Measurements from ENCODE around the gene ANG. TPM values are rescaled to one million over a fixed set of nuclear protein-coding genes. Genes with fewer than 3 reads are reported as not detected.

The ANG gene
- total and polyA plus RNA-seq, 2 donors (not counting 1 experiment from before 2014, with no cell fraction given), result 1.7 to 2.0 TPM

DNA sequence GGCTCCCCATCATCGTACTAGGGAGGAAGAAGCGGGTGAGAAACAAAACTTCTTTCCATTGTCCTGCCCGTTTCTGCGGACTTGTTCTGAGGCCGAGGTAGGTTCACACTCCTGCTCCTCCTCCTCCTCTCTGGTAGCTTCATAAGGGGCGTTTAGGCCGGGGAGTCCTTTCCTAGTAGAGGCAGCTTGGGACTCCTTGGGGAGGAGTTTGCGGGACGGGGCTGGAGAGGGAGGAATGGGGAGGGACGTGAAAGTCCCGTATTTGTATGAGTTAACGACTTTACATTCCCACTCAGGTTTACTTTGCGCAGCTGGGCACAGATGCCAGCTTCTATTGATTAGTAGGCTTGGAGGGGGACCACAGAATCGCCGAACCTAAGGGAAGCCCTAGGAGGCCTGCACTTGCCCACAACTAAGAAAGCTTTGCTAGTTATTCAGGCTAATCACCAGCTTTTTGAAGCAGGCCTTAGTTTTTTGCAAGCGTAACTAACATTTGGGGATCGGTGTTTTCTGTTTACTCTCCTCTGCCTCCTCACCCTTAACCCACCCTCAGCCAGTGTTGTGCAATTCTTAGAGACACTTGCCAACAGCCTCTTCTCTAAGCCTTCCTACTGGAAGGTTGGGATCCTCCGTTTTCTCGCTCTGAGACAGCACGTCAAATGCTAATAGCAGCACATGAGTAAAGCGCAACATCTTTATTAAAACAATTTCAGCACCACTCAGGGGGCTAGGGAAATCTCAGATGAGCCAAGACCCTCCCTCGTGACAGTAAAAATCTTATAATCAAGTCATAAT, 3.7 kb upstream of the ANG start:
- 34% methylated on average over 9 of the region's 22 CpGs for WGBS (ENCODE audit: insufficient coverage)
- Histone ChIP-seq H3K4me1 (ENCODE audit: control insufficient read depth in 2 of 2, insufficient read depth in 2 of 2, low read length in 2 of 2) (peaks cover 27 to 43% of the 10 kb centered on the region in 2 donors), H2AFZ (ENCODE audit: insufficient read depth, low read depth, low read length, poor library complexity, severe bottlenecking) (peak overlapping the region; percentile 81), H4K20me1 (ENCODE audit: control insufficient read depth, insufficient read depth, low read length, poor library complexity, severe bottlenecking) (no peaks in the 10 kb centered on the region), H3K36me3 (replicated peaks in 1 of 2; ENCODE audit: control extremely low read depth in 1 of 2, control insufficient read depth in 1 of 2, extremely low read depth in 1 of 2, insufficient read depth in 2 of 2, low read length in 1 of 2) (no peaks in the 10 kb centered on the region), H3K4me3 (ENCODE audit: control extremely low read depth in 1 of 5, extremely low read depth in 1 of 5, insufficient read depth in 1 of 5, low read depth in 2 of 5, low read length in 4 of 5) (peak overlapping the region; percentile 81 to 95 (median 92)), H3K79me2 (ENCODE audit: control insufficient read depth, insufficient read depth, low read length) (no peaks in the 10 kb centered on the region), H3K9me3 (ENCODE audit: control extremely low read depth in 1 of 3, control insufficient read depth in 2 of 3, insufficient read depth in 1 of 3, low read length in 2 of 3) (no peaks in the 10 kb centered on the region), H3K27me3 (replicated peaks in 1 of 4; ENCODE audit: control extremely low read depth in 1 of 4, control insufficient read depth in 3 of 4, insufficient read depth in 4 of 4, low read length in 3 of 4) (no peaks in the 10 kb centered on the region), H3K9ac (ENCODE audit: low read length) (peak overlapping the region; percentile 87), H3K27ac (ENCODE audit: low read length in 2 of 2) (peak overlapping the region; percentile 43 to 92), H3K4me2 (replicated peaks; ENCODE audit: low read depth, low read length, poor library complexity, severe bottlenecking) (peak overlapping the region; percentile 76)
- CTCF ChIA-PET, result interaction anchor here (0.7 to 20.0 kb wide), 10 partner anchors 12 to 357 kb away, joined by 3 to 445 read pairs (median 15); partner anchors contain the start of gene PARP2
- intact Hi-C loops (cut with micrococcal nuclease), result loop anchor here (2.0 to 5.0 kb wide), 2 partner anchors 54 to 287 kb away; no protein-coding TSS in a partner anchor
- no peak for ATAC-seq (ENCODE audit: low read depth)
- DNase-seq, result no peak
- no peak overlapping the region for H3K27ac Mint-ChIP-seq
- TF ChIP-seq, protein P1, sequence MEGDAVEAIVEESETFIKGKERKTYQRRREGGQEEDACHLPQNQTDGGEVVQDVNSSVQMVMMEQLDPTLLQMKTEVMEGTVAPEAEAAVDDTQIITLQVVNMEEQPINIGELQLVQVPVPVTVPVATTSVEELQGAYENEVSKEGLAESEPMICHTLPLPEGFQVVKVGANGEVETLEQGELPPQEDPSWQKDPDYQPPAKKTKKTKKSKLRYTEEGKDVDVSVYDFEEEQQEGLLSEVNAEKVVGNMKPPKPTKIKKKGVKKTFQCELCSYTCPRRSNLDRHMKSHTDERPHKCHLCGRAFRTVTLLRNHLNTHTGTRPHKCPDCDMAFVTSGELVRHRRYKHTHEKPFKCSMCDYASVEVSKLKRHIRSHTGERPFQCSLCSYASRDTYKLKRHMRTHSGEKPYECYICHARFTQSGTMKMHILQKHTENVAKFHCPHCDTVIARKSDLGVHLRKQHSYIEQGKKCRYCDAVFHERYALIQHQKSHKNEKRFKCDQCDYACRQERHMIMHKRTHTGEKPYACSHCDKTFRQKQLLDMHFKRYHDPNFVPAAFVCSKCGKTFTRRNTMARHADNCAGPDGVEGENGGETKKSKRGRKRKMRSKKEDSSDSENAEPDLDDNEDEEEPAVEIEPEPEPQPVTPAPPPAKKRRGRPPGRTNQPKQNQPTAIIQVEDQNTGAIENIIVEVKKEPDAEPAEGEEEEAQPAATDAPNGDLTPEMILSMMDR (IDR thresholded peaks at IDR 0.05), result no peak
- no peak for TF ChIP-seq EZH2 (IDR thresholded peaks at IDR 0.05; ENCODE audit: borderline replicate concordance, insufficient read depth, low read depth, low read length, poor library complexity, severe bottlenecking)
- H3K4me1 Mint-ChIP-seq, result peaks cover 6% of the 10 kb centered on the region
- H3K27me3 Mint-ChIP-seq, result no peaks in the 10 kb centered on the region
- no peaks in the 10 kb centered on the region for H3K9me3 Mint-ChIP-seq (ENCODE audit: insufficient read depth)
- no peak overlapping the region for H3K4me3 Mint-ChIP-seq
- POLR2A ChIA-PET, result interaction anchor here (1.8 to 5.8 kb wide), 4 partner anchors 16 to 342 kb away, joined by 6 to 42 read pairs (median 25); partner anchors contain the start of gene PARP2

All from B cell (primary cell).